ENCODE measurements around the gene SH3BP5. TPM values are rescaled to one million over a fixed set of nuclear protein-coding genes. Genes with fewer than 3 reads are reported as not detected.

Gene SH3BP5
- total RNA-seq, 1 experiment from 2014 or later: 0.82 TPM

GRCh38 chr3:15261274-15261673 is 71.1 kb downstream of the SH3BP5 start:
- Histone ChIP-seq H3K27ac (ENCODE audit: low read length) (no peak overlapping the region), H3K79me2 (ENCODE audit: low read length) (no peaks in the 10 kb centered on the region), H3K9me2 (replicated peaks; ENCODE audit: insufficient read depth, low read length) (no peaks in the 10 kb centered on the region), H3K27me3 (ENCODE audit: low read length) (no peaks in the 10 kb centered on the region), H3K9ac (ENCODE audit: low read length) (no peak overlapping the region), H3K4me3 (ENCODE audit: low read length) (no peak overlapping the region), H3K4me1 (ENCODE audit: low read length) (no peaks in the 10 kb centered on the region), H4K20me1 (ENCODE audit: insufficient read depth, low read depth, low read length) (peaks cover 4% of the 10 kb centered on the region; the same call in 1 of the 2 replicates), H3K4me2 (ENCODE audit: low read depth, low read length, poor library complexity, severe bottlenecking) (no peak overlapping the region), H3K9me3 (ENCODE audit: low read length) (no peaks in the 10 kb centered on the region), H2AFZ (ENCODE audit: low read length) (no peak overlapping the region), H3K36me3 (ENCODE audit: insufficient read depth, low read length) (peaks cover 3% of the 10 kb centered on the region)
- no peak for DNase-seq

- peaks cover 4% of the 10 kb centered on the region; the same call in 1 of the 2 replicates for H4K20me1 ChIP-seq (ENCODE audit: insufficient read depth, low read depth, low read length)
Observed at GRCh38 chr3:15260531-15260930, 71.9 kb downstream of the SH3BP5 start.

GRCh38 chr3:15258720-15259119 is 73.7 kb downstream of the SH3BP5 start:
- H3K9ac ChIP-seq (ENCODE audit: low read length): no peak overlapping the region
- no peaks in the 10 kb centered on the region for H3K4me1 ChIP-seq (ENCODE audit: low read length)
- H3K36me3 ChIP-seq (ENCODE audit: insufficient read depth, low read length): peaks cover 20% of the 10 kb centered on the region
- H3K9me3 ChIP-seq (ENCODE audit: low read length): no peaks in the 10 kb centered on the region
- no peak overlapping the region for H3K27ac ChIP-seq (ENCODE audit: low read length)
- no peaks in the 10 kb centered on the region for H3K79me2 ChIP-seq (ENCODE audit: low read length)
- no peaks in the 10 kb centered on the region for H3K9me2 ChIP-seq (replicated peaks; ENCODE audit: insufficient read depth, low read length)
- peaks cover 4% of the 10 kb centered on the region; the same call in 1 of the 2 replicates for H4K20me1 ChIP-seq (ENCODE audit: insufficient read depth, low read depth, low read length)
- H3K27me3 ChIP-seq (ENCODE audit: low read length): no peaks in the 10 kb centered on the region
- H2AFZ ChIP-seq (ENCODE audit: low read length): no peak overlapping the region
- no peak for DNase-seq
- H3K4me2 ChIP-seq (ENCODE audit: low read depth, low read length, poor library complexity, severe bottlenecking): no peak overlapping the region
- H3K4me3 ChIP-seq (ENCODE audit: low read length): no peak overlapping the region

More at GRCh38 chr3:15260531-15260930, 71.9 kb downstream of the SH3BP5 start:
- no peak for DNase-seq
- Histone ChIP-seq H3K79me2 (ENCODE audit: low read length) (no peaks in the 10 kb centered on the region), H3K4me2 (ENCODE audit: low read depth, low read length, poor library complexity, severe bottlenecking) (no peak overlapping the region), H3K4me1 (ENCODE audit: low read length) (no peaks in the 10 kb centered on the region), H3K27ac (ENCODE audit: low read length) (no peak overlapping the region), H3K9me2 (replicated peaks; ENCODE audit: insufficient read depth, low read length) (no peaks in the 10 kb centered on the region), H3K36me3 (ENCODE audit: insufficient read depth, low read length) (peaks cover 9% of the 10 kb centered on the region), H3K9ac (ENCODE audit: low read length) (no peak overlapping the region), H3K4me3 (ENCODE audit: low read length) (no peak overlapping the region), H3K27me3 (ENCODE audit: low read length) (no peaks in the 10 kb centered on the region), H2AFZ (ENCODE audit: low read length) (no peak overlapping the region), H3K9me3 (ENCODE audit: low read length) (no peaks in the 10 kb centered on the region)

- H3K4me1 ChIP-seq (ENCODE audit: low read length): no peaks in the 10 kb centered on the region
- no peak overlapping the region for H3K4me3 ChIP-seq (ENCODE audit: low read length)
- no peaks in the 10 kb centered on the region for H4K20me1 ChIP-seq (ENCODE audit: insufficient read depth, low read depth, low read length)
- no peak overlapping the region for H2AFZ ChIP-seq (ENCODE audit: low read length)
- no peaks in the 10 kb centered on the region for H3K9me3 ChIP-seq (ENCODE audit: low read length)
- DNase-seq: no peak
- H3K4me2 ChIP-seq (ENCODE audit: low read depth, low read length, poor library complexity, severe bottlenecking): no peak overlapping the region
- peaks cover 32% of the 10 kb centered on the region for H3K36me3 ChIP-seq (ENCODE audit: insufficient read depth, low read length)
- no peaks in the 10 kb centered on the region for H3K9me2 ChIP-seq (replicated peaks; ENCODE audit: insufficient read depth, low read length)
- no peaks in the 10 kb centered on the region for H3K79me2 ChIP-seq (ENCODE audit: low read length)
- H3K9ac ChIP-seq (ENCODE audit: low read length): no peak overlapping the region
- H3K27ac ChIP-seq (ENCODE audit: low read length): no peak overlapping the region
- H3K27me3 ChIP-seq (ENCODE audit: low read length): no peaks in the 10 kb centered on the region
Observed at GRCh38 chr3:15256861-15257341, 75.5 kb downstream of the SH3BP5 start.

GRCh38 chr3:15255215-15255614 is 77.2 kb downstream of the SH3BP5 start:
- Histone ChIP-seq H3K4me1 (ENCODE audit: low read length) (no peaks in the 10 kb centered on the region), H3K79me2 (ENCODE audit: low read length) (no peaks in the 10 kb centered on the region), H3K27me3 (ENCODE audit: low read length) (no peaks in the 10 kb centered on the region), H3K4me2 (ENCODE audit: low read depth, low read length, poor library complexity, severe bottlenecking) (no peak overlapping the region), H3K4me3 (ENCODE audit: low read length) (no peak overlapping the region), H3K27ac (ENCODE audit: low read length) (no peak overlapping the region), H3K9ac (ENCODE audit: low read length) (no peak overlapping the region), H4K20me1 (ENCODE audit: insufficient read depth, low read depth, low read length) (no peaks in the 10 kb centered on the region), H2AFZ (ENCODE audit: low read length) (no peak overlapping the region), H3K9me2 (replicated peaks; ENCODE audit: insufficient read depth, low read length) (no peaks in the 10 kb centered on the region), H3K9me3 (ENCODE audit: low read length) (no peaks in the 10 kb centered on the region), H3K36me3 (ENCODE audit: insufficient read depth, low read length) (peaks cover 42% of the 10 kb centered on the region)
- DNase-seq: no peak

- Histone ChIP-seq H3K4me3 (ENCODE audit: low read length) (no peak overlapping the region), H3K36me3 (ENCODE audit: insufficient read depth, low read length) (peaks cover 52% of the 10 kb centered on the region), H3K9me2 (replicated peaks; ENCODE audit: insufficient read depth, low read length) (no peaks in the 10 kb centered on the region), H4K20me1 (ENCODE audit: insufficient read depth, low read depth, low read length) (no peaks in the 10 kb centered on the region), H3K79me2 (ENCODE audit: low read length) (no peaks in the 10 kb centered on the region), H3K9me3 (ENCODE audit: low read length) (no peaks in the 10 kb centered on the region), H3K9ac (ENCODE audit: low read length) (no peak overlapping the region), H3K4me1 (ENCODE audit: low read length) (no peaks in the 10 kb centered on the region), H3K4me2 (ENCODE audit: low read depth, low read length, poor library complexity, severe bottlenecking) (no peak overlapping the region), H3K27ac (ENCODE audit: low read length) (no peak overlapping the region), H2AFZ (ENCODE audit: low read length) (no peak overlapping the region), H3K27me3 (ENCODE audit: low read length) (no peaks in the 10 kb centered on the region)
- DNase-seq: no peak
Observed at GRCh38 chr3:15253023-15253697, 79.2 kb downstream of the SH3BP5 start.

GRCh38 chr3:15246186-15246585 is 86.2 kb downstream of the SH3BP5 start:
- DNase-seq: no peak
- H3K9me2 ChIP-seq (replicated peaks; ENCODE audit: insufficient read depth, low read length): no peaks in the 10 kb centered on the region
- no peaks in the 10 kb centered on the region for H3K27me3 ChIP-seq (ENCODE audit: low read length)
- H4K20me1 ChIP-seq (ENCODE audit: insufficient read depth, low read depth, low read length): no peaks in the 10 kb centered on the region
- no peak overlapping the region for H3K27ac ChIP-seq (ENCODE audit: low read length)
- H3K4me1 ChIP-seq (ENCODE audit: low read length): no peaks in the 10 kb centered on the region
- H2AFZ ChIP-seq (ENCODE audit: low read length): no peak overlapping the region
- H3K79me2 ChIP-seq (ENCODE audit: low read length): no peaks in the 10 kb centered on the region
- H3K4me2 ChIP-seq (ENCODE audit: low read depth, low read length, poor library complexity, severe bottlenecking): no peak overlapping the region
- no peaks in the 10 kb centered on the region for H3K9me3 ChIP-seq (ENCODE audit: low read length)
- no peak overlapping the region for H3K4me3 ChIP-seq (ENCODE audit: low read length)
- no peak overlapping the region for H3K9ac ChIP-seq (ENCODE audit: low read length)
- peaks cover 57% of the 10 kb centered on the region for H3K36me3 ChIP-seq (ENCODE audit: insufficient read depth, low read length)

GRCh38 chr3:15243822-15244482 is 88.4 kb downstream of the SH3BP5 start:
- Histone ChIP-seq H3K36me3 (ENCODE audit: insufficient read depth, low read length) (peaks cover 63% of the 10 kb centered on the region), H3K27me3 (ENCODE audit: low read length) (no peaks in the 10 kb centered on the region), H3K9me2 (replicated peaks; ENCODE audit: insufficient read depth, low read length) (no peaks in the 10 kb centered on the region), H3K9ac (ENCODE audit: low read length) (no peak overlapping the region), H3K27ac (ENCODE audit: low read length) (no peak overlapping the region), H3K9me3 (ENCODE audit: low read length) (no peaks in the 10 kb centered on the region), H3K4me3 (ENCODE audit: low read length) (no peak overlapping the region), H3K4me1 (ENCODE audit: low read length) (no peaks in the 10 kb centered on the region), H2AFZ (ENCODE audit: low read length) (no peak overlapping the region), H3K79me2 (ENCODE audit: low read length) (no peaks in the 10 kb centered on the region), H4K20me1 (ENCODE audit: insufficient read depth, low read depth, low read length) (no peaks in the 10 kb centered on the region), H3K4me2 (ENCODE audit: low read depth, low read length, poor library complexity, severe bottlenecking) (no peak overlapping the region)
- no peak for DNase-seq
